Esophagus (tissue), 2 donors: ENCODE data around the gene FAM184B. TPM values are rescaled to one million over a fixed set of nuclear protein-coding genes. Genes with fewer than 3 reads are reported as not detected.

Source experiments
- H3K27ac ChIP-seq, 2 donors: one replicate each; pipeline ENCODE4 v1.5.1; 2013; ENCODE audit warnings: low read depth in 2 of 2, mild to moderate bottlenecking in 2 of 2, inconsistent platforms in 1 of 2, low read length in 1 of 2, moderate library complexity in 1 of 2
- H3K27me3 ChIP-seq, 2 donors: one replicate each; pipeline ENCODE4 v1.6.1; 2013; ENCODE audit warnings: low read length in 2 of 2, control low read depth in 1 of 2, mild to moderate bottlenecking in 1 of 2; ENCODE audit not compliant: insufficient read depth in 2 of 2, control insufficient read depth in 1 of 2
- H3K36me3 ChIP-seq, 2 donors: one replicate each; pipeline ENCODE4 v1.6.1; 2013; ENCODE audit warnings: low read length in 1 of 2; ENCODE audit not compliant: control insufficient read depth in 2 of 2, insufficient read depth in 2 of 2
- H3K4me1 ChIP-seq, 2 donors: one replicate each; pipeline ENCODE4 v1.6.1; 2013; ENCODE audit warnings: low read length in 1 of 2; ENCODE audit not compliant: control insufficient read depth in 2 of 2, insufficient read depth in 2 of 2
- H3K4me3 ChIP-seq, 2 donors: one replicate each; pipeline ENCODE4 v1.5.1; 2013; ENCODE audit warnings: low read length in 2 of 2, mild to moderate bottlenecking in 2 of 2, low read depth in 1 of 2, moderate library complexity in 1 of 2
- H3K9me3 ChIP-seq, 2 donors: one replicate each; pipeline ENCODE4 v1.6.1; 2013; ENCODE audit warnings: mild to moderate bottlenecking in 2 of 2, low read depth in 1 of 2, low read length in 1 of 2, moderate library complexity in 1 of 2; ENCODE audit not compliant: control insufficient read depth in 2 of 2, insufficient read depth in 1 of 2
- WGBS, 2 donors: extraction: QIAGEN DNeasy Blood & Tissue Kit; methylation state at CpG; one replicate each; pipeline ENCODE4 v1.1.7; 2013; 5-methylcytosine and 5-hydroxymethylcytosine counted together
- polyA plus RNA-seq, 2 donors: library from polyadenylated mRNA; stranded (reverse); fragments of 200-250 nt; gene quantifications; one replicate each; pipeline ENCODE4 v1.2.3, GENCODE V29; 2013
- donor health status: healthy with polysubstance abuse.
- donor health status: Bipolar disorder and iron deficiency.

FAM184B gene
- polyA plus RNA-seq, 2 donors, result 0.07 to 0.14 TPM

- H3K4me1 ChIP-seq, result peaks cover 7 to 11% of the 10 kb centered on the region in 2 donors
- 60 to 73% methylated on average over 5 of the region's 5 CpGs for WGBS, 2 donors
- H3K4me3 ChIP-seq, result no peak overlapping the region
- peaks cover 0 to 2% of the 10 kb centered on the region in 2 donors for H3K27me3 ChIP-seq
- H3K27ac ChIP-seq, result no peak overlapping the region
- H3K9me3 ChIP-seq, result no peaks in the 10 kb centered on the region
- no peaks in the 10 kb centered on the region for H3K36me3 ChIP-seq
These were observed 4.4 kb upstream of the FAM184B start for GRCh38 chr4:17785858-17786257.

- 6 to 8% methylated on average over 31 of the region's 31 CpGs for WGBS, 2 donors
- Histone ChIP-seq H3K36me3 (no peaks in the 10 kb centered on the region), H3K27ac (no peak overlapping the region), H3K4me1 (peaks cover 7 to 14% of the 10 kb centered on the region in 2 donors), H3K27me3 (peaks cover 0 to 4% of the 10 kb centered on the region in 2 donors), H3K4me3 (peak overlapping the region; percentile 46 to 48), H3K9me3 (no peaks in the 10 kb centered on the region)
These were observed 721 bp downstream of the FAM184B start for GRCh38 chr4:17780501-17781299.

- Histone ChIP-seq H3K9me3 (no peaks in the 10 kb centered on the region), H3K36me3 (no peaks in the 10 kb centered on the region), H3K4me3 (no peak overlapping the region), H3K27me3 (peaks cover 0 to 4% of the 10 kb centered on the region in 2 donors), H3K27ac (no peak overlapping the region), H3K4me1 (peaks cover 7 to 14% of the 10 kb centered on the region in 2 donors)
- 88 to 98% methylated on average over 3 of the region's 3 CpGs for WGBS, 2 donors
These were observed 3.0 kb downstream of the FAM184B start for GRCh38 chr4:17778431-17778830.

- WGBS, 2 donors, result 81 to 84% methylated on average over 10 of the region's 10 CpGs
- H3K36me3 ChIP-seq, result no peaks in the 10 kb centered on the region
- H3K4me1 ChIP-seq, result no peaks in the 10 kb centered on the region
- H3K4me3 ChIP-seq, result no peak overlapping the region
- H3K27me3 ChIP-seq, result no peaks in the 10 kb centered on the region
- H3K27ac ChIP-seq, result no peak overlapping the region
- no peaks in the 10 kb centered on the region for H3K9me3 ChIP-seq
These were observed 8.2 kb downstream of the FAM184B start for GRCh38 chr4:17773135-17773698.

GRCh38 chr4:17771284-17771908 is 10.0 kb downstream of the FAM184B start:
- 35 to 57% methylated on average over 8 of the region's 8 CpGs for WGBS, 2 donors
- Histone ChIP-seq H3K36me3 (no peaks in the 10 kb centered on the region), H3K4me3 (no peak overlapping the region), H3K9me3 (peaks cover 0 to 5% of the 10 kb centered on the region in 2 donors), H3K27me3 (no peaks in the 10 kb centered on the region), H3K27ac (peak overlapping the region; percentile 73 to 92), H3K4me1 (no peaks in the 10 kb centered on the region)

GRCh38 chr4:17770845-17771244 is 10.6 kb downstream of the FAM184B start:
- no peaks in the 10 kb centered on the region for H3K27me3 ChIP-seq
- no peak overlapping the region for H3K4me3 ChIP-seq
- H3K4me1 ChIP-seq, result no peaks in the 10 kb centered on the region
- peaks cover 1 to 5% of the 10 kb centered on the region in 2 donors for H3K9me3 ChIP-seq
- WGBS, 2 donors, result 45 to 60% methylated on average over 4 of the region's 4 CpGs
- peak overlapping the region; percentile 73 to 92 for H3K27ac ChIP-seq
- H3K36me3 ChIP-seq, result no peaks in the 10 kb centered on the region

GRCh38 chr4:17769406-17770174 is 11.8 kb downstream of the FAM184B start:
- H3K36me3 ChIP-seq, result no peaks in the 10 kb centered on the region
- no peaks in the 10 kb centered on the region for H3K4me1 ChIP-seq
- no peak overlapping the region for H3K4me3 ChIP-seq
- WGBS, 2 donors, result 56 to 59% methylated on average over 8 of the region's 8 CpGs
- no peak overlapping the region for H3K27ac ChIP-seq
- H3K27me3 ChIP-seq, result no peaks in the 10 kb centered on the region
- H3K9me3 ChIP-seq, result peaks cover 2 to 5% of the 10 kb centered on the region in 2 donors

- H3K4me3 ChIP-seq, result no peak overlapping the region
- no peaks in the 10 kb centered on the region for H3K36me3 ChIP-seq
- H3K9me3 ChIP-seq, result peaks cover 2 to 5% of the 10 kb centered on the region in 2 donors
- H3K4me1 ChIP-seq, result no peaks in the 10 kb centered on the region
- H3K27ac ChIP-seq, result no peak overlapping the region
- no peaks in the 10 kb centered on the region for H3K27me3 ChIP-seq
- WGBS, 2 donors, result 92 to 96% methylated on average over 31 to 33 of the region's 33 CpGs
These were observed 14.5 kb downstream of the FAM184B start for GRCh38 chr4:17766826-17767458.
